GM21381 (cell line): ENCODE results near the gene ADCY3.
"Not testable (repeated sequence)": the region's sequence is repeated elsewhere in the genome, so short reads cannot be mapped to it uniquely, and the experiment has no call there.

Experiments used
- ATAC-seq: cut with Tn5 transposase; IDR thresholded peaks from one replicate; pipeline ENCODE4 v1.9.1; 2021; ENCODE audit warnings: mild to moderate bottlenecking, moderate library complexity; ENCODE audit not compliant: unreplicated experiment

Gene ADCY3

DNA sequence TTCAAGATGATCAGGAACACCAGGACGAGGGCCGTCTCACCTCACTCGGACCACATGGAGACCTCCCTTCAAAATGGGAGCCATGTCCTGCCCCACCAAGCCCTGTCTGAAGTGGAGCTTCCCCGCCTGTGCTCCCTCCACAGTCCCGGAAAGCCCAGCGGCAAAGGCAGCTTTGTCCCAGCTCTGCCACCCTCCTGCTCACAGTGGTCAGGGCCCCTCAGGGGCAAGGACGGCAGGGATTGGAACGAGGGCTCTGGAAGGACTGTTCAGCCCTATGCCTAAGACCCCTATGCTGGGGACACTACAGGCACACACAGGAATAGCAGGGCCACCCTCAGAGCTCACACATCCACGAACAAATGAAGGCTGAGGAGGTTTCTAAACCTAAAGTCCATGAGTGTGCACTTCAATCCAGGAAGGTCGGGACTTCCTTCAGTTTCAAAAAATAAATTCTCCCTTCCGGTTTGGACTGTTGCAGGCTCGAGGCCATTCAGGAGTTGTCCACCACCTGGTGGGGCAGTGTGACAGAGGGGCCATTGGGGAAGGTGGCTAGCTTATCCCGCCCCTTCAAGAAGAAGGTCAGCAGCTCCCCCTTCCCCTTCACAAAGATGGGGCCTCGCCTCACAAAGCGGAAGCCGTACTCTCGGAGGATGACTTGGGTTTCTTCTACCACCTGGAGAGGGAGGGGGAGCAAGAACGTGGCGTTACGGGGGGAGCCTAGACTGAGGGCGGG is 100.4 kb downstream of the ADCY3 start:
- no peak for ATAC-seq

DNA sequence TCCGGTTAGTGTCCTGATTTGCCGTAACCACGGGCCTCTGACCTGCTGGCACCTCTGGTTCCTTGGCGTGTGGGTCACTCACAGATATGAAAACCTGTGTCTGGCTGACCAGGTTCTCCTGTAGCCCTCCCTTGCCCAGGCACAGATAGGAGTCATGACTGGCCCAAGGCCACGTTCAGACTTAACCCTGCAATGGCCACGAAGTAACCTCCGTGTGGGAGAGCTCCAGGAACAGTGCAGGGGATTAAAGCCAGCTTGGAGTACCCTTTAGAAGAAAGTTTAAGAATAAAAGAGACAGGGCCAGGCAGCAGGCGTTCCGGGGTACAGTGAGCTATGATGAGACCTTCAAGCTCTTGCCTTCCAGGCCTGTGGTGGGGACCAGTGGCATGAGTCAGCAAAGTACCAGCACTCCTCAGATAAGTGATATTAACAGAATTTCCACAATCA is 101.3 kb downstream of the ADCY3 start:
- no peak for ATAC-seq

DNA sequence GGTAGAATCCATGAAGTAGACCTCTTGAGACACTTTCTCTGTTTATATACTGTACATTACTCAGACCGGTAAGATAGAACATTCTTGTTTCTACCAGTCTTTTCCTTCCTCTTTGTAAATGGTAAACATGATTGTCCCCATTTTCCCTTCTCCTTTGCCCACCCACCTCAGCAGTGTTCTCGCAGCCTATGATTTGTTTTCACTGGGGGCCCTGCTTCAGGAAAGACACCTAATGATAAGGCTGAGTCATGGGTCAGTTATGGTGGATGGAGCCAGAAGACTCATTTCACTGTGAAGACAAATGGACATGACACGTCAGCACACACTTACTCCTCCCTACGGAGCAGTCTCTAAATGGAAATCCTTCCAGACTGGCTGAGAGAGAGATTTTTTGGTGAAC is 103.2 kb downstream of the ADCY3 start:
- ATAC-seq = no peak

DNA sequence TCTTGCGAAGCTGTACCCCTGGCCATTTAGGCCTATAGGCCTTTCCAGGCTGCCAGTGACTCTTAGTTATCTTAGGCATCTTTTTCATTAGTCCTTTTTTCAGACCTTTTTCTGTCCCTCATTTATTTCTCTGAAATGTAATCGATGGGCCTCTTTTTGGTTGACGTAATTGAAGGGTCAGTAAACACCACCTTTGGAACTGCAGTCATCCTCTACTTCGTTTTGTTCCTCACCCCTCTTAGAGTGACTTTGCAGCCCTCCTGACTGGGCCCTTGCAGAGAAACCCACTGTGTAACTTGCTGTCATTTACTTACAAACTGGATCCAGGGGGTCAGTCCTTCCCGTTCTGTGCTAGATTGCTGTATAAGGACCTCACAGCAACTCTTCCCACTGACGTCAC is 103.6 kb downstream of the ADCY3 start:
- ATAC-seq = no peak

DNA sequence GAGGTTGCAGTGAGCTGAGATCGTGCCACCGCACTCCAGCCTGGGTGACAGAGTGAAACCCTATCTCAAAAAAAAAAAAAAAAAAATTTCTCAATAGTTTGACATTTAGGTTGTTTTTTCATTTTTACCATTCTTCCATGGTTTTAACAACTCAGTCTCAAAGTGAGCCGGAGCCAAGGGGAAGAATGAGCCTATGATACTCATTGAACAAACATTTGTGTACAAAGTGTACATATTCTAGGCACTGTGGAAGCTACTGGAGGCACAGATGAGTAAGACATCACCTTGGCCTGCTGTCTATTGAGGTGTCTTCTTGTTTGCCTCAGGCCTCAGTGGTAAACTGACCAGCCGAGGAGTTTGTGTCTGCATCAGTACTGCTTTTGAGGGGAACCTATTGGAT is 104.9 kb downstream of the ADCY3 start:
- no peak for ATAC-seq

DNA sequence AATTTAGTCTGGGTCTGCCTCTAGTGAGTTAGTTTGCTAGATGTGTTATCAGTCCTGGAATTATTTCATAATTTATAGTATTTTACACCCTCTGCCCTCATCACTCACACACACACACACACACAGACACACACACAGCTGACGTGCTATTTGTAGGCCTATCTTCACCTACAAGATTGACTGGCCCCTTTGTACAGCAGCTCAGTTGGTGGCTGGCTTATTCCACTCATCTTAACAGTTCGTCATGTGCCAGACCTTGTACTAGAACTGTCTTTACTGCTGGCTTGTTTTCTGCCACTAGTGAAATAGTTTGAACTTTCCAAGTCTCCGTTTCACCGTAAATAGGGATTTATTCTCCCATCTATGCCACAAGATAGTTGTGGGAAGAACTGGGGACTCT is 105.5 kb downstream of the ADCY3 start:
- no peak for ATAC-seq

DNA sequence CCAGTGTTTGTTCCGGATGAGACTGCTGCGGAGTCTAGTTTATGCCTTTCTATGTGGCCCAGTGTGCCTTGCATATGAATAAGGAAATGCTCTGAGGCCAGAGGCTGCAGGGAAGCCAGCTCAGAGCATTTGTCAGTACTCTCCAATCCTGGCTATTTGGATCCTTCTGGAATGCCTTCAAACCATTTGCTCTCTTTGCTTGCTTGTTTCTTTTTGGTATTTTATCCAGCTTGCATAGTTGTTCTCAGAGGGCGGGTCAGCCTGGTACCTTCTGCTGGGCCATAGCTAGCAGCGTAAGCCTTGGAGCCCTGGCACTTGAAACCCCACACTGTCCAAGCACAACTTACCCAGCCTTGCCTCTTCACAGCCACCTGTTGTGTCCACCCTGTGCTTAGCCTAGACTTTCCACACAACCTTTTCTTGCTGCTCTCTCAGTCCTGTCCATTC is 106.3 kb downstream of the ADCY3 start:
- ATAC-seq = no peak

DNA sequence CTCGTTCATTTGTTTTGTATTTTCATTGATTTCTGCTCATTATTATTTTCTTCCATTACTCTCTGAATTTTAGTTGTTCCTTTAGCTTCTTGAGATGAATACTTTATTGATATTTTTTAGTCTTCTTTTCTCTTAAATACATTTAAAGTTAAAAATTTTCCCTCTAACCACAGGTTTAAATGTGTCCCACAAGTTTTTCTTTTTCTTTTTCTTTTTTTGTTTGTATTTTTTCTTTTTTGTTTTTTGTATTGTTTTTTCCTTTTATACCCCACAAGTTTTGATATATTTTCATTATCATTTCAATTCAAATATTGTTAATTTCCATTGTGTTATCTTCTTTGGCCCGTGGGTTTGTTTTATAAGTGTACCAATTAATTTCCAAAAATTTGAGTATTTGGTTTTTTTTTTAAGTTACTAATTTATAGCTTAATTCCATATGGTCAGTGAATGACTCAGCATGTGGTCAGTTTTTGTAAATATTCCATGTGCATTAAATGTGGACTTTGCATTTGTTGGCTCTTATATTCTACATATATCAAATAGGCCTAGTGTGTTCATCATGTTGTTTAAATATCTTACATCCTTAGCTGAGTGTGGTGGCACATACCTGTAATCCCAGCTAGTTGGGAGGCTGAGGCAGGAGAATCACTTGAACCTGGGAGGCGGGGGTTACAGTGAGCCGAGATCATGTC is 110.6 kb downstream of the ADCY3 start:
- no peak for ATAC-seq

DNA sequence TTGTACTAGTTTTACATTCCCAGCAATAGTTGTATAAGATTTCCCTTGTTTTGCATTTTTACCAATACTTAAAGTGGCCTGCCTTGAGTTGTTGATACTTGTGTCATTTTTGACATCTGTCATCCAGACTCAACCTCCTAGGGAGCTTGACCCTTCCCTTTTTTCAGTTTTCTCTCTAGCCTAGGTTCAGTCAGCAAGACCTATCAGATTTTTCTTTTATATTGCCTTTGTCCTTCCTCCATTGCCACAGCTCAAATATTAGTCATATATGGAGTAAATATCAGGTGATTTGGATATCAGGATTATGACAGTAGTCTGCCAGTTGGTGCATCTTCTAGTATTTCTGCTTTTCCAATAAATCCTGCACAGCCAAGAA is 113.4 kb downstream of the ADCY3 start:
- no peak for ATAC-seq

DNA sequence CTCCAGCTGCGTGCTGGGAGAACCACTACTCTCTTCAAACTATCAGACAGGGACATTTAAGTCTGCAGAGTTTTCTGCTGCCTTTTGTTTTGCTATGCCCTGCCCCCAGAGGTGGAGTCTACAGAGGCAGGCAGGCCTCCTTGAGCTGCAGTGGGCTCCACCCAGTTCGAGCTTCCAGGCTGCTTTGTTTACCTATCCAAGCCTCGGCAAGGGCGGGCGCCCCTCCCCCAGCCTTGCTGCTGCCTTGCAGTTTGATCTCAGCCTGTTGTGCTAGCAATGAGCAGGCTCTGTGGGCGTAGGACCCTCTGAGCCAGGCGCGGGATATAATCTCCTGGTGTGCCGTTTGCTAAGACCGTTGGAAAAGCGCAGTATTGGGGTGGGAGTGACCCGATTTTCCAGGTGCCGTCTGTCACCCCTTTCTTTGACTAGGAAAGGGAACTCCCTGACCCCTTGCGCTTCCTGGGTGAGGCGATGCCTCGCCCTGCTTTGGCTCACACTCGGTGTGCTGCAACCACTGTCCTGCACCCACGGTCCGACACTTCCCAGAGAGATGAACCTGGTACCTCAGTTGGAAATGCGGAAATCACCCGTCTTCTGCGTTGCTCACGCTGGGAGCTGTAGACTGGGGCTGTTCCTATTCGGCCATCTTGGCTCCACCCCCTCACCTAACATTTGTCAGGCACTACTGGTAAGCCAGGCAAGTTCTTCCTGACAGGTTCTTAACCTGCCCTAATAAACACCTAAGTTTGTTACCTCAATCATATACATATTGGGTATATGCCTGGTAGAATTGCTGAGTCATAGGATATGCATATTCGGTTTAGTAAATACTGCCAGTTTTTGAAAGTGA is 114.0 kb downstream of the ADCY3 start:
- not testable (repeated sequence) for ATAC-seq

DNA sequence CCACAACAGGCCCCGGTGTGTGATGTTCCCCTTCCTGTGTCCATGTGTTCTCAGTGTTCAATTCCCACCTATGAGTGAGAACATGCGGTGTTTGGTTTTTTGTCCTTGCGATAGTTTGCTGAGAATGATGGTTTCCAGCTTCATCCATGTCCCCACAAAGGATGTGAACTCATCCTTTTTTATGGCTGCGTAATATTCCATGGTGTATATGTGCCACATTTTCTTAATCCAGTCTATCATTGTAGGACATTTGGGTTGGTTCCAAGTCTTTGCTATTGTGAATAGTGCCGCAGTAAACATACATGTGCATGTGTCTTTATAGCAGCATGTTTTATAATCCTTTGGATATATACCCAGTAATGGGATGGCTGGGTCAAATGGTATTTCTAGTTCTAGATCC is 119.5 kb downstream of the ADCY3 start:
- not testable (repeated sequence) for ATAC-seq

DNA sequence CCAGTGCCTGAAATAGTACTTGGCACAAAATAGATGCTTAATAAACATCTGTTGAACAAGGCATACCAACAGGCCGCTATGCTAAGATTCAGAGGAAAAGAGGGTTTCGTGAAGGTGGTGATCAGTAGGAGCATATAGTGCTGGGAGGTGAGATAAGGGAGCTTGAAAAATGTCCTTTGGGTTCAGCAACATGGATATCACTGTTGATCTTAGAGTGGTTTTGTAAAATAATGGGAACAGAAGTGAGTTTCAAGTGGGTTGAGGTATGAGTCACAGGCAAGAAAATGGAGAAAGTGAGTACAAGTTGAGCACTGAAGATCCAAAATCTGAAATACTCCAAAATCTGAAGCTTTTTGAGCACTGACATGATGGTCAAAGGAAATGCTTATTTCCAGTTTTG is 122.4 kb downstream of the ADCY3 start:
- no peak for ATAC-seq

DNA sequence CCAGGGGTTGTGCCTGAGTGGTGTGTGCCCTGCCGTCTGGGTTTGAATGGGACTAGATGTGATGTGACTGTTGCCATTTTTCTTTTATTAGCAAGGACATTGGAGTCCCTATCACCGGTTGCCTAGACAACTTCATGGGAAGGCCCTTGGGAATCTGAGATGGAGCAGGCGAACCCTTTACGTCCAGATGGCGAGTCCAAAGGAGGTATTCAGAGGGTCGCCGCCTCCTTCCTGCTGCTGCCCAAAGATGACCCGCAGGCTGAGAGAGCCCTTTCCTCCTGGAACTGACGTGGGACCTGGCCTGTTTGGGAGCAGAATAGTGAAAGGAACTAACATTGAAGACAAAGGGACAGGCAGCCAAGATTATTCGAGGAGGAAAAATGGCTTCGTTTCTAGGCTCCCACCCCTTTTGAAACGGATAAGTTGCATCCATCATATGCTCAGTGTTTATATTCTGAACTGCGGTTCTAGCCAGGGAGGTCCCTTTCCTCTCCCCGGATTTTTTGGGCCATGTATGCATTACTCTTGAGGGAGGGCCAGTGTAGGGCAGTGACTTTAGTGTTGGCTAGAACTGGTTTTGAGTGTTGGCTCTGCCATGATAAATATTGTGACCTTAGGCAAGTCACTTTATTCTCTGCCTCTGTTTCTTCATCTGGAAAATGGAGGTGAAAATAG is 126.1 kb downstream of the ADCY3 start:
- no peak for ATAC-seq

DNA sequence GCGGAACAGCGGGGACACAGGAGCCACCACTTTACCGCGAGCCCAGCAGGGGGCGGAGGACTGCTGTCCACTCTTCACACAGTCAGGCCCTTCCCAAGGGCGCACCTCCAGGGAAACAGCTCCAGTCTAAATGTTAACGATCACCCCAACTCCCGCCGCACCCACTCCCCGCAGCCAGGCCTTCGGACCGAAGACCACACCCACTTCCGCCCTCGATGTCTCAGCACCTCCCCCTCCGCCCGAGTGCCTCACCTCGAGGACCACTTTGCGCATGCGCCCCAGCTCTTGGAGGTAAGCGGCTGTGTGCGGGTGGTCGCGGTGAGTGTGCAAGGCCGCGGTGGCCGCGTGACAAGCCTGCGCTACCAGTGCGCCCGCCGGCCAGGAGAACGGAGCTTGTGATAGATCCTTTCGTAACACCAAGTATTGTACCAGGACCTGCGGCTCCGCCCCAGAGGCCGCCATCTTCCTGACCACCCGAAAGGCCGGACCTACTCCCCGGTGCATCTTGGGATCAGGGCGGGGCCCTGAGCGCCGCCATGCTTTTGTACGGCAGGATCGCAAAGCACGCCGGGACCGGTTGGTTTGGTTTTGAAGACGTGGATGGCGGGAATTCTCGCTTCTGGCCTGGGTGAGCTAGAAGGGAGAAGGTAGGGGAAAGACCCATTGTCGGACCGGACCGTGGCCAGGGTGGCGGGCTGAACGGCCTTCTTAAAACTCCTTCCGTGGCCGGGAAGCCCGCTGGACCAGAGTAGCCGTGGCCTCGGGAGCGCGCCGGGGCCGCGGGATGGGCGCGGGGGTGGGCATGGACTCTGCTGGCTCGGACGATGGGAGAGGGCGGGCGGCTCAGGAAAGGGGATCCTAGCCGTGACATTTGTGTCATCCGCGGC is 126.9 kb downstream of the ADCY3 start, which contains the start of the genes CENPO and PTRHD1:
Gene CENPO (plus strand): TSS at position 552 of the 887 bp plus-strand sequence. CDS start 495 bp downstream, outside the sequence.
Gene PTRHD1 (minus strand): TSS at position 518 of the 887 bp plus-strand sequence. CDS start 14 bp downstream, at position 504.
- ATAC-seq = peak; percentile 93

DNA sequence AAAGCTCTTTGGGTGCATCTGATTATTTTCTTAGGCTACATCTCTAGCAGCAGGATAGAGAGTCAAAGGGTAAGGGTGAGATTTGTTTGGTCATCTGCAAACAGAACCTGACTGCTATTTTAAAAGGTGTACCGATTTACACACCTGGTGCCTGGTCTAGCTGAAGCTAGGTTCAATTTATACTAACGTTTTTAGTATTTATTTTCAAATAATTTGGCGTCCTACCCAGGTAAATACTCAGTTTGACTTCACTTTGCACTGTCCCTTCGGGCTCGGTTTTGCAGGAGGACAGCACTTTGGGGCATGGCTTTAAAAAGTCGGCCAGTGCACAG is 127.5 kb downstream of the ADCY3 start:
- no peak for ATAC-seq

DNA sequence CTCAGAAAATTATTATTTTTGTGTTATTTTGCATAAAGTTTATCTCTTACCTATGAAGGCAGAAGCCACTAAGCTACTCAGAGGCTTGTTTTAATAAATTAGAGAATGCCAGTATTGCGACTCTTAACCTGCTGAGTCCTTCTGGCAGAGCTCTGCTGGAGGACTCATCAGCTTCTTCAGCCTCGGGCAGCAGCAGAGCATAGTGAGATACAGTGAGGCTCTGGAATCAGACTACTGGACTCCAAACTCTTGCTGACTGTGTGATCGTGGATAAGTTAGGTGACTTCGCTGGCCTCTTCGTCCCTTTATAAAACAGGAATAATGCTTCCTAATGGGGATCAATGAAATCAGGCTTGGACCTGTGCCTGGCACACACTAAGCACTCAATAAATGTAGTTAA is 128.6 kb downstream of the ADCY3 start:
- no peak for ATAC-seq

DNA sequence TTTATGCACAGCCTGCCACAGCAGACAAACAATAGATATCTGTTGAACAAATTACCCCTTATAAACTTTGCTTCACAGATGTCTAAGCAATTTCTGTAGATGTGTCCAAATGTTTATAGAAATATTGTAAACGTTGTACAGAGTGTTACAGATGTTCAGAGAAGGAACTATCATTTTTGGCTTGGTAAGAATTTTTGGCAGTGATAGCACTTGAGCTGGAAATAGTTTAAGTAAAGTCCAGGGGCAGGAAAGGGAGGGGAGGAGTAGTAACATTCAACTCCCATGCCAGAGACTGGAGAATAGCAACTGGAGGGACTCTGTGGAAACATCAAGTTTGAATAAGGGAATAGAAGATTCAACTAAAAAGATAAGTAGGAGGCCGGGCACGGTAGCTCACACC is 131.2 kb downstream of the ADCY3 start:
- ATAC-seq = no peak

DNA sequence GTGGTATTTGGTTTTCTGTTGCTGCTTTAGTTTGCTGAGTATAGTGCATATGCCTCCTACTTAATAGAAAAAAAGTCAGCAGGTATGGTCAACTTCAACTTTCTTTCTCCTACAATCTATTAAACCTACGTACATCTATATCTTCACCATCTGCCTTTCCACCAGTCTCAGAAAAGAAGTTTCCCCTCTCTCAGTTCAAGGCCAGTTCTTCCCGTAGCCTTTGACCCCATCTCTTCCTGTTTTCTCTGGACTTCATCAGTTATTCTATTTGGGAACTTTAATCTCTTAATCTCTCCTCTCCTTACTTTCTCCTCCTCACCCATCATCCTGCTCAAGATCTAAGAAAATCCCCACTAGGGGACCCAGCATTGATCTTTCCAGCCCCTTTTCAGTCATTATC is 132.5 kb downstream of the ADCY3 start:
- ATAC-seq = no peak

DNA sequence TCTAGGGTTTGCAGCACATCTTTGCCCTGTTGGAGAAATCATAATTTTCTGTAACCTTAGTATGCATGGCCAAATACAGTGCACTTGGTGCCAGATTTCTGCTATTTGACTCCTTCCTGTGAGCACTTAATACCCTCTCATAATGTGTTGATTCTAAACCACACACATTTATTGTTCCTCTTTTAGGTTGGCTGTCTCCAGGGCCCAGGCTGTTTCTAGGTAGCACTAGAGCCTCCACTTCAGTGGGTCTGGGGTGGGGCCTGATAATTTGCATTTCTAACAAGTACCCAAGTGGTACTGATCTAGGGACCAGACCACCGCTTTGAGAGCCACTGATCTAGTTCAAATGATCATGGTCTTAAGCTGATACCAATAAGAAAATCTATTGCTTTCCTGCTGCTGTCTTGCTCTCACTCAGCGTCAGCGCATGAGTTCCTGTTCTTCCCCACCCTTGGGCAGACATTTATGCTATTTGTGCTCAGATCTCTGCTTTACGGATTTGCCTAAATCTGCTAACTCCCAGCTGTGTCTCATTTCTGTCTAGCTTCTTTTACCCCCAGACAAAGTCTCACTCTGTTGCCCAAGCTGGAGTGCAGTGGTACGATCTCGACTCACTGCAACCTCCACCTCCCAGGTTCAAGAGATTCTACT is 134.2 kb downstream of the ADCY3 start:
- ATAC-seq = peak; percentile 88
